Stimulated activated CD4-positive, alpha-beta T cell treated with anti-CD3 and anti-CD28 coated beads, Interleukin-15, amount 100 ng/mL, for 24 hours (primary cell): ENCODE results near the gene NRTN.
"Not testable (repeated sequence)": the region's sequence is repeated elsewhere in the genome, so short reads cannot be mapped to it uniquely, and the experiment has no call there.

Experiments used
- DNase-seq: peaks from one replicate; pipeline ENCODE4 v3.0.0-alpha.2; 2020

NRTN gene

DNA sequence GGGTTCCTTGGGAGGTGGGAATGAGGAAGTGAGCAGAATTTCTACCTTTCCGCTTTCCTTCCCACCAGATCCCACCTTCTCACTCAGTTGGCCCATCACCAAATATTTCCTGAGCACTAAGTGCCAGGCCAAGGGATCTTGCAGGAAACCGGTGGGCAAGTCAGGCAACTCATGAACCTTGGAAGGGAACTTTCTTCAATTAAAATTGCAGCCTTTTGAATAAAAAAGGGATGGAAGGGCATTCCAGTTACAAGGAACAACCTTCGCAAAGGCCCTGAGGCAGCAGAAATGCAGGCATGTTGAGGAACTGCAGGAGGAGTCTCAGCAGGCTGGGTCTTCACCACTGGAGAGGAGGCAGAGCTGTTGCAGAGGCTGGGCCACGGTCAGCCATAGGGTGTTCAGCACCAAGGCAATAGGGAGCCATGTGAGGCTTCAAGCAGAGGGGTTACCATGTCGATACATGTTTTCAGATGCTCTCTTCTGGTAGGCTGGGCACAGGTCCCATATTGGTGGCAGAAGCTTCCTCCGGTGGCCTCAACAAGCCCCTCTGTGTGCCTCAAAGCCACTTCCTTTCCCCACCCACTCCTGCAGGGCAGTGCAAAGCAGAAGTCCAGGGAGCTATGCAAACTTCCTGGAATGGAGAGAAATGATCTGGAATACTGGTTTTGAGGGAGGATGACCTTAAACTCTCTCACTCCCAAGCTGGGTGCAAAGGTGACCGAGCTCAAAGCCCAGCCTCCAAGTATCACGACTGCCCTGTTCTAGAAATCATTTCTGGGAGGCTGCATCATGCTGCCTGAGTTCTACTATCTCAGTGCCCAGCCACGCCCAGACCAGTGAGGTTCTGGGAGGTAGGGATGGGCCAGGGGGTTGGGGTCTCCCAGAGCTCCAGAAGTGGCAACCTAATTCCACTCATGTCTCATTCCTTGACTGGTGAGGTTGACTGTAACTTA, 34.5 kb downstream of the NRTN start, which contains the start of gene FUT6:
TSS of gene FUT6 (minus strand) at position 638 of the 953 bp plus-strand sequence. CDS start 7,135 bp downstream, outside the sequence.
- DNase-seq: no peak

DNA sequence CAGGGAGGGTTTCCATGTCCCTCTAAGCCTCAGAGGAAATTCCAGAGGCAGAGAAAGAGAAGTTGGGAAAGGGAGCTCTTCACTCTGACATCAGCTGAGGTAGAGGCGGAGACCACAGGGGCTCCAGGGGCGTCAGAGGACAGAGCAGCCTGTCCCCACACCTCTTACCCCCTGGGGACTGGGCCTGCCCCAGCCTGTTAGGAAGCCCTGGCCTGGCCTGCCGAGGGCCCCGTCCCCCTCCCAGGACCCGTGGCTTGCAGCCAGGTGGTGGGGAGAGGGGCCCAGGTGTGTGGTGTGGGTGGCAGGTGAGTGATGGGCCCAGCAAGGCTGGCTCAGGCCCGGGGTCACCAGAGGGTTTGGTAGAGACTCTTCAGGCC, 36.9 kb downstream of the NRTN start:
- not testable (repeated sequence) for DNase-seq

DNA sequence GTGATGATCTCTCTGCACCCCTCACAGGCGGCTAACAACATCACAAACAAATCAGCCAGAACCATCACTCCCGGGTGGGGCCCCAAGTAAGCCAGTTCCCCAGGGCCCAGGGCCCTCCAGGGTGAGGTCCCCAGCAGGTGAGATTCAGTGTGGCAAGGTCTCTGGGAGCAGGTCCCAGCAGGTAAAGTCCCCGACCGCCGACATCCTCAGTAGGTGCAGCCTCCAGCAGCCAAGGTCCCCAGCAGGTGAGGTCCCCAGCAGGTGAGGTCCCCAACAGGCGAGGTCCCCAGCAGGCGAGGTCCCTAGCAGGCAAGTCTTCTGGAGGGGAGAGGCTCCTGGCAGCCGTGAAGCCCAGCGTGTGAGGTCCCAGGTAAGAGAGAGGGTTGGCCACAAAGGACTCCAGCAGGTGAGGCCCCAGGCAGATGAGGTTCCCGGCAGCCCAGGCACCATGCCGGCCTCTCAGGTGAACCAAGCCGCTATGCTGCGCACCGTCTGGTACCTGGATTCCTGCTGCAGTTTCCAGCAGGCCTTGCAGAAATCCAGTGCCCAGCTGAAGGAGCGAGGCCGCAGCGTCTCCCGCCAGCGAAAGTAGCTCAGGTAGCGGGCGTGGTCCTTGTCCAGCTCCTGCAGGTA, 38.5 kb downstream of the NRTN start:
- DNase-seq: no peak

DNA sequence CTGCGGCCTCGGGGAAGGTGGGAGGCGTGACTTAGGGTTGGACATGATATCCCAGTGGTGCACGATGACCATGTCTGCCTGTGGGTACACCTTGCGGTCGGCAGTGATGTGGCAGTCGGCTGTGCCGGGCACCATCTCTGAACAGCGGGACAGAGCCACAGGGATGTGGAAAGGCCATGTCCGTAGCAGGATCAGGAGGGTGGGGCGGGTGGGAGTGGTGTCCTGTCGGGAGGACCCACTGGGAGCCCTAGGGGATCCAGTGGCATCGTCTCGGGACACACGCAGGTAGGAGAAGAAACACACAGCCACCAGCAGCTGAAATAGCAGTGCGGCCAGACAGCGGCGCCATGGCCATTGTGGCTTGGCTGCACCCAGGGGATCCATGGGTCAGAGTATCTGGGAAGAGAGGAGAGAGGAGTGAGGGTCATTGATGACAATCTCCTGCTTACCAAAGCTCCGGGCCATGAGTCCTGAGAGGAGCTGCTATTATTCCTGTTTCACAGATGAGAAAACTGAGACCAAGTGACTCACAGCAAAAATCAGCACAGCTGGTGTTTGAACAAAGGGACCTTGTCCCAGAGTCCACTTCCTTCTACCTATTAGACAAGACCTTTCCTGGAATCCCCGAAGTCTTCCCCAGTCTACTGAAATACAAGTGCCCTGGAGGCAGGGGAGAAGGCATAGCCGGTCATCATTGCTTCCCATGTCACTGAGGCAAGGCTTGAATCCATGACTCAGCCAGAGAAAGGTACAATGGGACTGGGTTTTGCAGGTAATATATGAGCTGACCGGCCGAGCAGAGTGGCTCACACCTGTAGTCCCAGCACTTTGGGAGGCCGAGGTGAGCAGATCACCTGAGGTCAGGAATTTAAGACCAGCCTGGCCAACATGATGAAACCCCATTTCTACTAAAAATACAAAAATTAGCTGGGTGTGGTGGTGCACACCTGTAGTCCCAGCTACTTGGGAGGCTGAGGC, 39.9 kb downstream of the NRTN start:
- no peak for DNase-seq

DNA sequence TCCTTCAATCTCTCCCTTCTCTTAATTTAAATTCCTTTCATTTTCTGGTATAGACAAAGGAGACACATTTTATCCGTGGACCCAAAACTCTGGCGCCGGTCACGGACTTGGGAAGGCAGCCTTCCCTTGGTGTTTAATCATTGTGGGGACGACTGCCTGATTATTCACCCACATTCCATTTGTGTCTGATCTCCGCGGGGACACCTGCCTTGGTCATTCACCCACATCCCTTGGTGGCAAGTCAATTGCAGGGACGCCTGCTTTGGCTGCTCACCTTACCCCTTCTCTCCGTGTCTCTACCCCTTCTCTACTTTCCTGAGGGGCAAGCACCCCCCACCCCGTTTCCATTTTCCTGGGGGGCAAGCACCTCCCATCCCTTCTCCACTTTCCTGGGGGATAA, 43.0 kb downstream of the NRTN start:
- not testable (repeated sequence) for DNase-seq

DNA sequence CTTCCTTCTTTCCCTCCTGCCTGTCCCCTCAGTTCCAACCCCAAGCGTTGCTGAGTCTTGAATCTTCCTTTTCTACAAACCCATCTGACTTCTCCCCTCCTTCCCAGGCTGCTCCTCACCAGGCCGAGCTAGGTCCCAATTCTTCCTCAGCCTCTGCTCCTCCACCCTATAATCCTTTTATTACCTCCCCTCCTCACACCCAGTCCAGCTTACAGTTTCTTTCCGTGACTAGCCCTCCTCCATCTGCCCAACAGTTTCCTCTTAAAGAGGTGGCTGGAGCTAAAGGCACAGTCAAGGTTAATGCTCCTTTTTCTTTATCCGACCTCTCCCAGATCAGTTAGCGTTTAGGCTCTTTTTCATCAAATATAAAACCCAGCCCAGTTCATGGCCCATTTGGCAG, 43.8 kb downstream of the NRTN start:
- not testable (repeated sequence) for DNase-seq

DNA sequence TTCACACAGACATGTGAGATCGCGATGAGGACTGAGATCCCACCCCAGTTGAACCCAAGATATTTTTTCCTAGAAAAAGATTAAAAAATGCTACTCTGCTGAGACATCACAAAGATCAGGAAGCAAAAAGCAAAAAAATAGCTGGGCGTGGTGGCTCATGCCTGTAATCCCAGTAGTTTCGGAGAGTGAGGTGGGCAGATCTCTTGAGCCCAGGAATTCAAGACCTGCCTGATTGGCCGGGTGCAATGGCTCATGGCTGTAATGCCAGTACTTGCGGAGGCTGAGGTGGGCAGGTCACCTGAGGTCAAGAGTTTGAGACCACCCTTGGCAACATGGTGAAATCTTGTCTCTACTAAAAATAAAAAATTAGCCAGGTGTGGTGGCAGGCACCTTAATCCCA, 45.3 kb downstream of the NRTN start:
- no peak for DNase-seq

DNA sequence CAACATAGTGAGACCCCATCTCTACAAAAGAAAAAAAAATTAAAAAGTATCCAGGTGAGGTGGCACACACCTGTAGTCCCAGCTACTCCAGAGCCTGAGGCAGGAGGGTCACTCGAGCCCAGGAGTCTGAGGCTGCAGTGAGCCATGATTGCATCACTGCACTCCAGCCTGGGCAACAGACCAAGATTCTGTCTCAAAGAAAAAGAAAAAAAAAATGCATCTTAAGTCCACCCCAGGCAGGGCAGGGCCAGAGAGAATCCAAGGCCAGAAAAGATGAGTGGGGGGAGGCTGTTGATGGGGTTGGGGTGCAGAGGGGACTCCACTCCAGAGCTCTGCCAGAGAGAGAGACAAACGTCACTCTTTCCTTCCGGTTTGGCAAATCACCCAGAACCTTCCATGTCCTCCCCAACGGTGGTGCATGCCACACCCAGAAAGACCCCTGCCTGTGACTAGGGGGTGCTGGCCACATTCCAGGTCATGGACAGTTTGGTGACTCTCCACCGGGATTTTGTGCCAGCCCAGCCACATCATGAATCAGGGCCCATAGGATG, 46.0 kb downstream of the NRTN start:
- DNase-seq: no peak

DNA sequence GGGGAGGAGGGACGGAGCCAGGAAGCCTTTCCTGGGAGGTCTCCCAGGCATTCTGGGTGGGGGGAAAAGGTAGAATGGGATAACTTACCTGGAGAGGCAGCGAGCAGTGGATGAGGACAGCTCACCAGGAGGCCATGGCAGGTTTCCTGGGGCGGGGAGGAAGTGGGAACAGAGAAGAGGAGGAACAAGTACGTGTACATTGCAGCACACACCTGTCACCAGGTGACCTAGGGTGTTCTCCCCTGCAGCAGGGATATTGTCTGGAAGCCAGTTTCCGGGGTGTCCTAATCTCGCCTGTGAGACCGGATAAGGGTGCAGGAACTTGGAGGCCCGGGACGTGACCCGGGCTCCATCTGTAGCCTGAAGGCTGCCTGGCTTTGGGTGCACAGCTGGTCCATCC, 46.4 kb downstream of the NRTN start, which contains the start of gene FUT3:
TSS of gene FUT3 (minus strand) at position 148 of the 400 bp plus-strand sequence.
- DNase-seq: no peak

DNA sequence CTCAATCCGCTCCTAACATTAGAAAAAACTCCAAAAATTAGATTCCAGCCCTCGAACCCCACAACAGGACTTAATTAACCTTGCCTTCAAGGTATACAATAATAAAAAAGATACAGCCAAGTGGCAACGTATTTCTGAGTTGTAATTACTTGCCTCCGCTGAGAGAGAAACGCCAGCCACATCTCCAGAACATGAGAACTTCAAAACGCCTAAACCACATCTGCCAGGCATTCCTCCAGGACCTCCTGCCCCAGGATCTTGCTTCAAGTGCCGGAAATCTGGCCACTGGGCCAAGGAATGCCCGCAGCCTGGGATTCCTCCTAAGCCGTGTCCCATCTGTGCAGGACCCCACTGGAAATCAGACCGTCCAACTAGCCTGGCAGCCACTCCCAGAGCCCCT, 49.3 kb downstream of the NRTN start:
- DNase-seq: not testable (repeated sequence)

DNA sequence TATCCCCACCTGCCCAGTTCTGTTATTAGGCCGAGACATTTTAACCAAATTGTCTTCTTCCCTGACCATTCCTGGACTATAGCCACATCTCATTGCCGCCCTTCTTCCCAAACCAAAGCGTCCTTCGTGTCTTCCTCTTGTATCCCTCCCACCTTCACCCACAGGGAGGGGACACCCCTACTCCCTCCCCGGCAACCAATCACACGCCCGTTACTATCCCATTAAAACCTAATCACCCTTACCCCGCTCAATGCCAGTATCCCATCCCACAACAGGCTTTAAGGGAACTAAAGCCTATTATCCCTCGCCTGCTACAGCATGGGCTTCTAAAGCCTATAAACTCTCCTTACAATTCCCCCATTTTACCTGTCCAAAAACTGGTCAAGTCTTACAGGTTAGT, 50.3 kb downstream of the NRTN start:
- DNase-seq: not testable (repeated sequence)

DNA sequence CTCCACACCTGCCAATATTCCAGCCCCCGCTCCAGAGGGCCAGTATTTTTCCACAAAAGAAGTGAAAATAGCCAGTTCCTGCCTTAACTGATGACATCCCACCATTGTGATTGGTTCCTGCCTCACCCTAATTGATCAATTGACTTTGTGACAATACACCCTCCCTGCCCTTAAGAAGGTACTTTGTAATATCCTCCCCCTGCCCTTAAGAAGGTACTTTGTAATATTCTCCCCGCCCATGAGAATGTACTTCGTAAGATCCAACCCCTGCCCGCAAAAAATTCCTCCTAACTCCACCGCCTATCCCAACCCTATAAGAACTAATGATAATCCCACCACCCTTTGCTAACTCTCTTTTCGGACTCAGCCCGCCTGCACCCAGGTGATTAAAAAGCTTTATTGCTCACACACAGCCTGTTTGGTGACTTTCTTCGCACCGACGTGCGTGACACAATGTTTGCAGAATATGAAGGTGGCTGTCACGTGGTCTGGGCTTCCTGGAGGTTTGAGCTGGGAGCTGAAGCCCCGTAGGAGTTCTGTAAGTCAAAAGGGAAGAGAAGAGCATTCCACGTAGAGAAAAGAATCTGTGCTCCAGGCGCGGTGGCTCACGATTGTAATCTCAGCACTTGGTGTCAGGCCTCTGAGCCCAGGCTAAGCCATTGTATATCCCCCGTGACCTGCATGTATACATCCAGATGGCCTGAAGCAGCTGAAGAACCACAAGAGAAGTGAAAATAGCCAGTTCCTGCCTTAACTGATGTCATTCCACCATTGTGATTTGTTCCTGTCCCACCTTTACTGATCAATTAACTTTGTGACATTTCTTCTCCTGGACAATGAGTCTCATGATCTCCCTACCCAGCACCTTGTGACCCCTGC, 52.6 kb downstream of the NRTN start:
- DNase-seq: no peak

DNA sequence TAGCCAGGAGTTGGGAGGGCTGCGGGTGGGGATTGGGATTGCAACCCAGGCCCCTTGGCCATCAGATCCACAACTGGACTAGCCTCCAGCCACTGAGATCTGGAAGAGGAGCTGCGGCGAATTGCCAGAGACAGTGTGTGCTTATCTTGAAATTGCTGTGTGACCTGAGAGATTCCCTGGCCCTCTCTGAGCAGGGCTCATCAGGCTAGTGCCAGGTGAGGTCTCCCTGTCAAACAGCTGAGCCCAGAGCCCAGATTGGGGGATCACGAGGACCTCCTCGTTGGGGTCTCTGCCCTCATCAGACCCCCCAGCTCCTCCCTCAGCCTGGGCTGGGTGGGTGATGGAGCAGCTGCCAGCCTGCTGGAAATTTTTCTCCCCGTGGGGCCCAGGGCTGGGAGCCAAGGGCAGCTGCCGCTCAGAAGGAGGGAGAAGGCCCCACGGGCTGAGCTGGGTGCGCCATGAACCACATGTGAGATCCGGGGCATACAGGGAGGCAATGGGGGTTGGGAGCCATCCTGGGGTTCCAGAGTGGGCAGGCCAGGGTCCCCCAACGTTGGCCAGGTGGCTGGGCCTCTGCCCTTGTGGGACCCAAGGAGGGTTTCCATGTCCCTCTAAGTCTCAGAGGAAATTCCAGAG, 58.3 kb downstream of the NRTN start:
- DNase-seq: no peak

DNA sequence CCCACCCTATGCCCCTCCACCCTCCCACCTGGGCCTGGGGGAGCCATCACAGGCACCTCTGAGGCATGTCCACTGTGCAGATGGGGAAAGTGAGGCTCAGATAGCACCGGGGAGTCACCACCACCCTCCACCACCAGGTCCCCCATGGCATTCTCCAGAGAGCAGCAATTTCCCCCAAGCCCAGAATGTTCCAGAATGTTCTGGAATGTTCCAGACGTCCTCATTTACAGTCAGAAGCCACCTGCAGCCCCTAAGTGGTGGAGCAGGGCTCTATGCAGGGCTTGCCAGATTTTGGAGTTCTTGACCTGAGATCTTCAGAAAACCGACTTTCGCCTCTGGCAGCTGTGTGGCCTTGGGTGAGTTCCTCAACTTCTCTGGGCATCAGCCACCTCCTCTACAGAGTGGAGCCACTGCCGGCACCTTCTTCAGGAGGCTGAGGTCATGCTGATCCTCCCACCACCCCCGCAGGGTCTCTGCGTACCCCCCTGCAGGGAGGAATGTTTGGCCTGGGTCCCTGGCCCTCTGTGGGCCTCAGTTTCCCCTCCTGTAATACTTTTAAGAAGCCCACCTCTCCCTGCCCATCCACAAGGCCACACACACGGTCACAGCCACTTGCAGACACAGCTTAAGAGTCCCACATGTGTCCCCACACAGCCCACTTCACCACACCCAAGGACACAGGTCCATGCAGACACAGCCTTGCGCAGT, 59.3 kb downstream of the NRTN start:
- no peak for DNase-seq

DNA sequence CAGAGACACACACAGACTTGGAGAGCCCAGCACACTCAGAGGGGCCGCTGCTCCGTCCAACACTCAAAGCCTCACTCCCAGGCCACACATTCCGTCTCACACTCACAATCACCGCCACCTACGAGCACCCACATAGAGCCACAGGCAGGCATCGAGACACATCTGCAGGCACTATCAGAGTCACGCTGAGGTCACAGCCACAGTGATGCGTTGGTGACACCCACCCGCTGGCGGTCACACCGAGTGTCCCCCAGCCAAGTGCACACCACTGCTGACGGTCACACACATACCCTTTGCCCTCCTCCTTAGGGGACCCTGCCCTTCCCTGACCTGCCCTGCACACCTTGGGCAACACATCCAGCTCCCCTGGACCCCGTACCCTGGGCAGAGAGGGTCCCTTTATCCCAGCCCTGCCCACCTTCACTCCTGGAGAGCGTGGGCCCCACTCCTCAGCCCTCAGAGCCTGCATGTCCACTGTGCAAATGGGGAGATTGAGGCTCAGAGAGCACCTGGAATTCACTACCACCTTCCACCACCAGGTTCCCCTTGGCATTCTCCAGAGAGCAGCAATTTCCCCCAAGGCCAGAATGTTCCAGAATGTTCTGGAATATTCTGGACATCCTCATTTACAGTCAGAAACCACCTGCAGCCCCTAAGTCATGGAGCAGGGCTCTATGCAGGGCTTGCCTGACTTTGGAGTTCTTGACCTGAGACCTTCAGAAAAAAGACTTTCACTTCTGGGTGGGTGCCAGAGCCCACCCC, 60.0 kb downstream of the NRTN start:
- DNase-seq: no peak

DNA sequence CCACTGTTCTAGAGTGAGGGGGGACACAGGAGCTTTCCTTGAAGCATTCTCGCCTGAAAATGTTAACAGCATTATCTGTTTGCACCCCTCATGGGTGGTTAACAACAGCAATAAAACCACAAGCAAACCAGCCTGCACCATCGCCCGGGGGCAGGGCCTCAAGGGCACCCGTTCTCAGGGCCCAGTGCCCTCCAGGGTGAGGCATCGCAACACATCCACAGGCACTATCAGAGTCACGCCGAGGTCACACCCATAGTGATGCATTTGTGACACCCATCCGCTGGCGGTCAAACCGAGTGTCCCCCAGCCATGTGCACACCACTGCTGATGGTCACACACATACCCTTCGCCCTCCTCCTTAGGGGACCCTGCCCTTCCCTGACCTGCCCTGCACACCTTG, 60.9 kb downstream of the NRTN start:
- DNase-seq: no peak

DNA sequence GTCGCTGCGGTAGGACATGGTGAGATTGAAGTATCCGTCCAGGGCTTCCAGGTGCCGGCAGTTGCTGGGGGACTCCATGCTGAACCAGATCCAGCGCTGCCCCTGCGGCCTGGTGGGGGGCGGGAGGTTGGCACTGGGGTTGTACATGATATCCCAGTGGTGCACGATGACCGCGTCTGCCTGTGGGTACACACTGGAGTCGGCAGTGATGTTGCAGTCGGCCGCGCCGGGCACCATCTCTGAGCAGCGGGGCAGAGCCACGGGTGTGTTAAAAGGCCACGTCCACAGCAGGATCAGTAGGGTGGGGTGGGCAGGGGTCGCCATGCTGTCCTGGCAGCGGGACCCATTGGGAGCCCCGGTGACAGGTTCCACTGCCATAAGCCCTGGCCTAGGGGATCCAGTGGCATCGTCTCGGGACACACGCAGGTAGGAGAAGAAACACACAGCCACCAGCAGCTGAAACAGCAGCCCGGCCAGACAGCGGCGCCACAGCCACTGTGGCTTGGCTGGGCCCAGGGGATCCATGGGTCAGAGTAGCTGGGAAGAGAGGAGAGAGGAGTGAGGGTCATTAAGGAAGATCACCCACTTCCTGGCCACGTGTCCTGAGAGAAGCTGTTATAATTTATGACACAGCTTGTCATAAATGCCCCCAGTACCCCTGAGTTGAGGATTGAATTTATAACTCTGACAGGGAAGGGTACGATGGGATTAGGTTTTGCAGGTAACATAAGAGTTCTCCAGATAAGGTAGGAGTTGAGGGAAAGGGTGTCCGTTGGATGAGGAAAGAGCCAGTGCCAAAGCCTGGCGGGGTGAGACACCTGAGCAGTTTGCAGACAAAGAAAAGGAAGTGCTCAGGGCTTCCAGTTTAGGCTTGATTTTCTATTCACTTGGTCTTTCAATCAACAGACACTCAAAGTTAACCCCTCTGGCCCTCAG, 62.6 kb downstream of the NRTN start:
- DNase-seq: no peak

DNA sequence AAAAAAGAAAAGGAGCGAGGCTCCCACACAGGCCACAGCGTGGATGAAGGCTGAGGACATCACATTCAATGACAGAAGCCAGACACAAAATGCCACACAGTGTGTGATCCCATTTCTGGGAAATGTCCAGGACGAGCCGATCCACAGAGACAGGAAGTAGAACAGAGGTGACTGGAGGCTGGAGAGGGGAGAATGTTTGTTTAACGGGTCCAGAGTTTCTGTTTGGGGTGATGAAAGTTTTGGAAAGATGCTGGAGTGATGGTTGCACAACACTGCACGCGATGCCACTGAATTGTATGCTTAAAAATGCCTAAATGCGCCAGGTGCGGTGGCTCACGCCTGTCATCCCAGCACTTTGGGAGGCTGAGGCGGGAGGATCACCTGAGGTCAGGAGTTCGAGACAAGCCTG, 66.1 kb downstream of the NRTN start:
- no peak for DNase-seq
